GM19452 (cell line): Measurements from ENCODE around the gene GDPD2.

Source experiments
- ATAC-seq: cut with Tn5 transposase; IDR thresholded peaks from one replicate; pipeline ENCODE4 v1.9.1; 2021; ENCODE audit not compliant: unreplicated experiment

The GDPD2 gene

GRCh38 chrX:70437921-70438665 is 15.0 kb downstream of the GDPD2 start:
- ATAC-seq: no peak

GRCh38 chrX:70439016-70439415 is 15.9 kb downstream of the GDPD2 start:
- no peak for ATAC-seq

GRCh38 chrX:70442224-70442623 is 19.1 kb downstream of the GDPD2 start:
- no peak for ATAC-seq

- ATAC-seq: no peak
Observed at GRCh38 chrX:70444326-70444945, 21.3 kb downstream of the GDPD2 start, which contains the start of gene DLG3. Gene DLG3, plus strand, starts transcription at chrX:70444835. Its CDS starts 367 bp downstream, at chrX:70445202.

GRCh38 chrX:70444946-70445656 is 22.0 kb downstream of the GDPD2 start:
- ATAC-seq: no peak

- ATAC-seq: no peak
Observed at GRCh38 chrX:70445951-70446350, 22.8 kb downstream of the GDPD2 start.

GRCh38 chrX:70446380-70447350 is 23.6 kb downstream of the GDPD2 start:
- no peak for ATAC-seq

GRCh38 chrX:70449457-70449966 is 26.4 kb downstream of the GDPD2 start:
- no peak for ATAC-seq

GRCh38 chrX:70452143-70452733 is 29.1 kb downstream of the GDPD2 start:
- ATAC-seq: peak; percentile 39

GRCh38 chrX:70453024-70453618 is 30.0 kb downstream of the GDPD2 start:
- no peak for ATAC-seq

- peak; percentile 54 for ATAC-seq
Observed at GRCh38 chrX:70454441-70455365, 31.6 kb downstream of the GDPD2 start.

GRCh38 chrX:70455366-70456202 is 32.5 kb downstream of the GDPD2 start:
- ATAC-seq: peak; percentile 23

- peak; percentile 29 for ATAC-seq
Observed at GRCh38 chrX:70456256-70456655, 33.1 kb downstream of the GDPD2 start.

- ATAC-seq: no peak
Observed at GRCh38 chrX:70461026-70461425, 37.9 kb downstream of the GDPD2 start.

- ATAC-seq: no peak
Observed at GRCh38 chrX:70464051-70464450, 40.9 kb downstream of the GDPD2 start.

- ATAC-seq: no peak
Observed at GRCh38 chrX:70466968-70467367, 43.9 kb downstream of the GDPD2 start.

GRCh38 chrX:70468709-70469108 is 45.6 kb downstream of the GDPD2 start:
- ATAC-seq: no peak

GRCh38 chrX:70470850-70471289 is 47.8 kb downstream of the GDPD2 start:
- ATAC-seq: peak; percentile 61
